ENCODE data around the gene CNTNAP2. TPM values are rescaled to one million over a fixed set of nuclear protein-coding genes. Genes with fewer than 3 reads are reported as not detected.

Gene CNTNAP2
- total RNA-seq, 1 donor from 2014 or later, result 4.2 TPM

DNA sequence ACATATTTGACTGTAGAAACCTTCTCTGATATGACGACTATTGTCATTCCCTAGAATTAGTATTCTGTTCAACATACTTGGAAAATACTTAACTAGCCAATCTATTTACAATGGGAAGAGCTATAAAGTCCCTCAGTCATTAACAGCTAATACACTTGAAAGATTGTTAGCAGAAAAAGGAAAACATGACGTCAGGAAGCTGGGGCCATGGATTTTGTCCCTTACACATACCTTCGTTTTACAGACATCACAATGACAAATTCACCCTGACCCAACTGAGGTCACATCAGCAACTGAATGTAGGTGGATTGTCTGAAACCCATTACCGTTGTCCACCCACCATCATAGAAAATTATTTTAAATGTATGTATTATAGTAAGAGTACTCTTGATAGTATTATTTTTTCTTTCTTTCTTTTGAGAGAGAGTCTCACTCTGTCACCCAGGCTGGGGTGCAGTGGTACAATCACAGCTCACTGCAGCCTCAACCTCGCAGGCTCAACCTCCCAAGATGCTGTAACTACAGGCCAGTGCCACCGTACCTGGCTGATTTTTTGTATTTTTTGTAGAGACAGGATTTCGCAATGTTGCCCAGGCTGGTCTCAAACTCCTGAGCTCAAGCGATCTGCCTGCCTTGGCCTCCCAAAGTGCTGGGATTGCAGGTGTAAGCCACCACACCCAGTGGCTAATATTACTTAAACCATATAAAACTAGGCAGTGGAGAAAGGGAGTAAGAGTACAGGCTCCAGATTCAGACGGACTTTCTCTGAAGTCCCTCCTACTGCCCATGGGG lies 1977.0 kb downstream of the CNTNAP2 start:
- peaks cover 19% of the 10 kb centered on the region for H3K27me3 Mint-ChIP-seq (ENCODE audit: low read depth)
- H3K4me3 Mint-ChIP-seq, result no peak overlapping the region
- no peak for TF ChIP-seq CTCF (IDR thresholded peaks at IDR 0.05; ENCODE audit: unreplicated experiment)
- no peak overlapping the region for H3K27ac Mint-ChIP-seq
- H3K36me3 Mint-ChIP-seq, result no peaks in the 10 kb centered on the region
- H3K9me3 Mint-ChIP-seq, result peaks cover 14% of the 10 kb centered on the region
- DNase-seq (ENCODE audit: low spot score in 2 of 2, unreplicated experiment in 2 of 2), result no peak
- no peaks in the 10 kb centered on the region for H3K4me1 Mint-ChIP-seq

- H3K36me3 Mint-ChIP-seq, result no peaks in the 10 kb centered on the region
- no peak overlapping the region for H3K4me3 Mint-ChIP-seq
- no peaks in the 10 kb centered on the region for H3K4me1 Mint-ChIP-seq
- no peak for TF ChIP-seq CTCF (IDR thresholded peaks at IDR 0.05; ENCODE audit: unreplicated experiment)
- no peak for DNase-seq (ENCODE audit: low spot score in 2 of 2, unreplicated experiment in 2 of 2)
- H3K9me3 Mint-ChIP-seq, result peaks cover 2% of the 10 kb centered on the region
- H3K27me3 Mint-ChIP-seq (ENCODE audit: low read depth), result peaks cover 19% of the 10 kb centered on the region
- no peak overlapping the region for H3K27ac Mint-ChIP-seq
Measured at GRCh38 chr7:148095066-148095465, 1978.5 kb downstream of the CNTNAP2 start.

GRCh38 chr7:148104136-148104716 lies 1987.6 kb downstream of the CNTNAP2 start:
- no peaks in the 10 kb centered on the region for H3K27me3 Mint-ChIP-seq (ENCODE audit: low read depth)

DNA sequence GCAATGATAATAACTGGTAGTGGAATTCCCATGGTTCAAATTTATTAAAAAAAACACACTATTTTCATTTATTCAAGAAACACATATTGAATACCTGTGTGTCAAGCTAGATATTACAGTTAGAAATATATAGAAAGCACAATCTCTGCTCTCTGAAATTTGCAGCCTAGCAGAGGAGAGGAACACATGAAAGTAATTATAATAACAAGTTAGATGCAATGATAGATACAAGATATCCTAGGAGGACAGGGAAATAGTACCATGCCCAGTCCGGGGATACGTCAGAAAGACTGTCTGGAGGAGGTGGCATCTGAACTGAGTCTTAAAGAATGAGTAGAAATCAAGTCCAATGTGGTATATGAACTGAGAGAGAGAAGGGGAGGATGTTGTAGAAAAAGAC lies 1988.3 kb downstream of the CNTNAP2 start:
- H3K27ac Mint-ChIP-seq, result no peak overlapping the region
- no peaks in the 10 kb centered on the region for H3K36me3 Mint-ChIP-seq
- peaks cover 2% of the 10 kb centered on the region for H3K4me1 Mint-ChIP-seq
- H3K27me3 Mint-ChIP-seq (ENCODE audit: low read depth), result no peaks in the 10 kb centered on the region
- TF ChIP-seq CTCF (IDR thresholded peaks at IDR 0.05; ENCODE audit: unreplicated experiment), result no peak
- DNase-seq (ENCODE audit: low spot score in 2 of 2, unreplicated experiment in 2 of 2), result no peak
- H3K4me3 Mint-ChIP-seq, result no peak overlapping the region
- no peaks in the 10 kb centered on the region for H3K9me3 Mint-ChIP-seq

More at GRCh38 chr7:148104136-148104716, 1987.6 kb downstream of the CNTNAP2 start:
- Mint-ChIP-seq H3K4me3 (no peak overlapping the region), H3K9me3 (no peaks in the 10 kb centered on the region), H3K4me1 (peaks cover 2% of the 10 kb centered on the region), H3K36me3 (no peaks in the 10 kb centered on the region), H3K27ac (no peak overlapping the region)
- DNase-seq (ENCODE audit: low spot score in 2 of 2, unreplicated experiment in 2 of 2), result no peak
- TF ChIP-seq CTCF (IDR thresholded peaks at IDR 0.05; ENCODE audit: unreplicated experiment), result no peak

DNA sequence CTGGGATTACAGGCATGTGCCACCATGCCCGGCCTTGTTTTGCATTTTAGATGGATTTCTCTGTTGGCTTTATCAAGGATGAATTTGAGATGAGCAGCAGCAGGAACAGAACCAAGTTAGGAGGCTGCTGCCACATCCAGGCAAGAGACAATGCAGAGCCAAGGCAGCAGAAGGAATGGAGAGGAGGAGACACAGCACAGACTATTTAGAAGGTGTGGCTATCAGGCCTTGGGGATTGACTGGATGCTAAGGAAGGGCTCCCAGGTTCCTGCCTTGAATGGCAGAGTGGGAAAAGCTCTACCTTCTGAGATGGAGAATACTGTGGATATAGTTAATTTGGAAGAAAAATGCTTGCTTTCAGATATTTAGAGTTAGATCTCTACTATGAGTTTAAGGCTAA lies 1989.3 kb downstream of the CNTNAP2 start:
- Mint-ChIP-seq H3K9me3 (no peaks in the 10 kb centered on the region), H3K36me3 (no peaks in the 10 kb centered on the region), H3K27me3 (ENCODE audit: low read depth) (peaks cover 1% of the 10 kb centered on the region), H3K4me1 (peaks cover 2% of the 10 kb centered on the region), H3K4me3 (no peak overlapping the region), H3K27ac (no peak overlapping the region)
- DNase-seq (ENCODE audit: low spot score in 2 of 2, unreplicated experiment in 2 of 2), result no peak
- no peak for TF ChIP-seq CTCF (IDR thresholded peaks at IDR 0.05; ENCODE audit: unreplicated experiment)
